Tibial artery (tissue), 4 donors: Measurements from ENCODE around the gene GRID2.

Experiments used
- DNase-seq, 2 donors: peaks; one replicate each; pipeline ENCODE4 v3.0.0-alpha.2; 2019
- H3K27ac ChIP-seq, 2 donors: fragments of 200-600 bp; sonication (generic) in 1 of 2; 1 replicate in 1 of 2; 2 replicates in 1 of 2; pipeline ENCODE4 v1.5.1; 2018 to 2019; ENCODE audit warnings: mild to moderate bottlenecking in 1 of 2
- H3K27me3 ChIP-seq, 2 donors: fragments of 200-600 bp; sonication (generic) in 1 of 2; one replicate each; pipeline versions ENCODE4 v1.5.1 to v1.6.0; 2016 to 2019
- H3K36me3 ChIP-seq, 3 donors: fragments of 200-600 bp; sonication (generic) in 2 of 3; one replicate each; pipeline ENCODE4 v1.5.1; 2016 to 2019; ENCODE audit warnings: mild to moderate bottlenecking in 2 of 3
- H3K4me1 ChIP-seq, 4 donors: fragments of 200-600 bp; sonication (generic) in 2 of 4; 1 replicate in 3 of 4; 2 replicates in 1 of 4; pipeline ENCODE4 v1.5.1; 2016 to 2019
- H3K4me3 ChIP-seq, 2 donors: fragments of 200-600 bp; sonication (generic) in 1 of 2; 1 replicate in 1 of 2; 2 replicates in 1 of 2; pipeline ENCODE4 v1.5.1; 2018 to 2019; ENCODE audit warnings: mild to moderate bottlenecking in 2 of 2
- H3K9me3 ChIP-seq, 3 donors: fragments of 200-600 bp; sonication (generic) in 1 of 3; one replicate each; pipeline ENCODE4 v1.5.1; 2016 to 2019
- CTCF ChIP-seq, 2 experiments: fragments of 200-600 bp in 1 of 2; fragments of 450-650 bp in 1 of 2; IDR thresholded peaks; one replicate each; pipeline ENCODE4 v1.5.1; 2017 to 2019; ENCODE audit warnings: antibody characterized with exemption in 2 of 2, mild to moderate bottlenecking in 1 of 2, moderate library complexity in 1 of 2
- intact Hi-C: fragments of 100-400 bp; cut with DNase I; formaldehyde crosslinking; loops from one replicate; pipeline ENCODE4 v1.15.0; 2023; ENCODE audit warnings: low total_unique reads

Gene GRID2

GRCh38 chr4:92615049-92615448 lies 311.3 kb downstream of the GRID2 start:
- intact Hi-C loops, result no loop called here
- no peaks in the 10 kb centered on the region for H3K4me1 ChIP-seq
- no peak overlapping the region for H3K4me3 ChIP-seq
- no peaks in the 10 kb centered on the region for H3K27me3 ChIP-seq
- no peak for DNase-seq
- TF ChIP-seq CTCF (IDR thresholded peaks at IDR 0.05), result no peak
- H3K27ac ChIP-seq, result no peak overlapping the region
- no peaks in the 10 kb centered on the region for H3K36me3 ChIP-seq
- peaks cover 0 to 3% (median 0%) of the 10 kb centered on the region in 3 donors for H3K9me3 ChIP-seq

GRCh38 chr4:92618968-92619367 lies 315.2 kb downstream of the GRID2 start:
- Histone ChIP-seq H3K27ac (no peak overlapping the region), H3K27me3 (no peaks in the 10 kb centered on the region), H3K4me3 (no peak overlapping the region), H3K4me1 (no peaks in the 10 kb centered on the region), H3K36me3 (no peaks in the 10 kb centered on the region), H3K9me3 (peaks cover 0 to 3% (median 0%) of the 10 kb centered on the region in 3 donors)
- intact Hi-C loops, result no loop called here
- no peak for DNase-seq
- TF ChIP-seq CTCF (IDR thresholded peaks at IDR 0.05), result no peak

GRCh38 chr4:92629302-92629701 lies 325.5 kb downstream of the GRID2 start:
- intact Hi-C loops, result no loop called here
- Histone ChIP-seq H3K36me3 (no peaks in the 10 kb centered on the region), H3K27me3 (no peaks in the 10 kb centered on the region), H3K27ac (no peak overlapping the region), H3K4me3 (no peak overlapping the region), H3K9me3 (no peaks in the 10 kb centered on the region), H3K4me1 (no peaks in the 10 kb centered on the region)
- no peak for TF ChIP-seq CTCF (IDR thresholded peaks at IDR 0.05)
- DNase-seq, result no peak

- intact Hi-C loops, result no loop called here
- Histone ChIP-seq H3K4me3 (no peak overlapping the region), H3K4me1 (no peaks in the 10 kb centered on the region), H3K36me3 (no peaks in the 10 kb centered on the region), H3K27ac (no peak overlapping the region), H3K27me3 (no peaks in the 10 kb centered on the region), H3K9me3 (no peaks in the 10 kb centered on the region)
- no peak for DNase-seq
- no peak for TF ChIP-seq CTCF (IDR thresholded peaks at IDR 0.05)
Observed at GRCh38 chr4:92634882-92635281, 331.1 kb downstream of the GRID2 start.

- TF ChIP-seq CTCF (IDR thresholded peaks at IDR 0.05), result no peak
- H3K27ac ChIP-seq, result no peak overlapping the region
- H3K27me3 ChIP-seq, result no peaks in the 10 kb centered on the region
- H3K9me3 ChIP-seq, result no peaks in the 10 kb centered on the region
- no peak for DNase-seq
- intact Hi-C loops, result no loop called here
- no peaks in the 10 kb centered on the region for H3K4me1 ChIP-seq
- H3K36me3 ChIP-seq, result no peaks in the 10 kb centered on the region
- no peak overlapping the region for H3K4me3 ChIP-seq
Observed at GRCh38 chr4:92636038-92636806, 332.5 kb downstream of the GRID2 start.
